Fibroblast of gingiva (primary cell): ENCODE data around the gene PSTK.
A peak's percentile ranks its signal among the peaks of the same experiment; 100 is the strongest.

Experiments
- DNase-seq: peaks from one replicate; pipeline ENCODE4 v3.0.0-alpha.2; 2011; ENCODE audit warnings: low read depth

The PSTK gene

DNA sequence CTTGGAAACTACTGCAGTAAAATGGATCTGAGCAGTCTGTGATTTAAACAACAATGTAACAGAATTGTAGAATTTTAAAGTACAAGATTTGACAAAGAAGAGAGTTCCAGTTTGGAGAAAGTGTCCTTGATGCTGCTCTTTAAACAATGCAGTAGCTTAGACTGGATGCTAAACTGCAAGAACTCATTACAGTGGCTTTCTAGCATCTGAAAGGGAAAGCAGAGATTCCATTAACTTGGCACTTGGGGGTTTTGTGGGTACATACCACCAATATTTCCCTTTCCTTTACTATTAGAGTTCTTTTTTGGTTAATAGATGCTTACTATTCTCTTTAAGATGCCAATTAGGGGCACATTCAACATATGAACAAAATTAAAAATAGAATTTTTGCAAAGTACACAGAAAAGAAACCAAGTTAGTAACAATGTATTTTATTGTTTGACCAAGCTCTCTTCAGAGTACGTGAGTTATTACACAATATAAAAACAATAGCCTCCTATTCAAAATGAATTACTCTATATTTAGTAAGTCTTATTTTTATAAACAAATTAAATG, 11.9 kb downstream of the PSTK start:
- DNase-seq: no peak

DNA sequence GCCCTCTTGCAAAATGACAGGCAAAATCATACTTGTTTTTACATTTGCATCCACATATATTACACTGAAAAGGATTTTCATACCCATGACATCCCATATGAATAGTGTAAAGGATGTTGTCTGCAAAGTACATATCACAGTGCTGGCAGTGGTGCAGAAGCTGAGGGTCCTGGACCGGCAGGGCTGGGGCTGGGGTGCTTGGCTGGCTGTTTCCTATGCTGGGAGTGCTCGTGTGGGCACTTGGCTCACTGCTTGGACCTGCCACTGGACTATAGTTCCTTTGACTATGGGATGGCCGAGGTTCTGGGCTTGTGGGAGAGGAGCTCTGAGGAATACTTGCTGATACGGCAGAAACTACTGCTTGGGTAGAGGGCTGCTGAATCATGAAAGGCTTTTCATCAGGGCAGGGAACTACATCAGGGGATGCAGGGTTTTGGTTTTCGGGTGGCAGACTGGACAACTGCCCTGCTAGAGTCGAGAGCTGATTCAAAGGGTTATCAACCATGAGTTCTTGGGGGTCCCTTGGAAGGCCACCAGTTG, 13.7 kb downstream of the PSTK start:
- no peak for DNase-seq

DNA sequence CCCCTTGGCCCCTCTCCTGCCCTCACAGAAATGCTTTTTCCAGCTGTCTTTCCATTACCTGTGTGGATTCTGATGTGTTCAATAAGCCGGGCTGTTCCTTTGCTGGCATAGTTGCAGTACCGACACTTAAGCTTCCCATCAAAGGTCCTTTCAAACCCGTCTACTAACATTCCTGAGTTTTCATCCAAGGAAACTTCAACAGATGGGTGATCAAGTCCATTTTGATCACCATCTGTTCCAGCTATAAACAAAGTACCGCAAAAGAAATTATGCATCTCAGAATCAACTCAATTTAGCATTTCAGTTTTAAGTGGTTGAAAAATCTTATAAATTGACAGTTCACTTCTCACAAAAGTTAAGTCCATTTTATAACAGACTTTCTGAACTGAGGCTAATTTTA, 15.7 kb downstream of the PSTK start:
- no peak for DNase-seq

DNA sequence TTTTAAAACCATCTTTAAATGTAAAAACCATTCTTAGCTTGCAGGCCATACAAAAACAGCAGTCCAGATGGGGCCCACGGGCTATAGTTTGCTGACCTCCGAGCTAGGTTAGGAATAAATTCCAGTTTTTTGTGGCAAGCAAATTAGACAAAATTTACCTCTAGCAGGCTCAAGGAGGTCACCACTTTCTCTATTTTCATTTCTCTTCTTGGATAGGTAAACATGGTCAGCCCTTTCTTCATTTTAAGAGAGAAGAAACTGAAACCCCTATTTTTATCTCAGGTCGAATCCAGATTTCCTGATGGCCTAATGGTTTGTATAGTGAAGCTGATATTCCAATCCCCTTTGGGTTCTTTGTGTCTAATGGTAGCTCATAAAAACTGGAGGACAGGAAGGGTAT, 17.7 kb downstream of the PSTK start:
- DNase-seq: no peak

DNA sequence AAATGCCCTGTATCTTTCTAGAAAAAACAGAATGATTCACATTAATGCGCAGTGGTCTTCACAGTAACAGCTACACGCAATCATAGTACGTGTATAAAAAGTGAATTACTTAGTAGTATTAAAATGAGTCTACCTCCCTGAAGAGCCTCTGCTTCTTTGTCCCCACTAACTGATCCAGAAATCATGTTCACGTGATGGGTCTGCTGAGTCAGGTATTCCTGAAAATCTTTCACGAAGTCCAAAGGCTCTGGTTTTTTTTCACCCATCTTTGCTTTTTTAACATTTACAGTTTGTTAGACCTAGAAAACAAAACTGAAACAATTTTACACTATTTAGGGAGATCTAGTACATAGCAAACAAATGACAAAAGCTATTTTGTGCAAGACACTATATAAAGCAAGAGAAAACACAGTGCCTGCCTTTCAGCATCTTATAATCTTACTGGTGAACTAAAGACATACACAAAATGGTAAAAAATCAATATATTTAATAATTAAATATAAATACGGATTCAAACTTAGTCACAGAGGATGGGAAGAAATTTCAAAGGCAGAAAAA, 18.2 kb downstream of the PSTK start:
- no peak for DNase-seq

DNA sequence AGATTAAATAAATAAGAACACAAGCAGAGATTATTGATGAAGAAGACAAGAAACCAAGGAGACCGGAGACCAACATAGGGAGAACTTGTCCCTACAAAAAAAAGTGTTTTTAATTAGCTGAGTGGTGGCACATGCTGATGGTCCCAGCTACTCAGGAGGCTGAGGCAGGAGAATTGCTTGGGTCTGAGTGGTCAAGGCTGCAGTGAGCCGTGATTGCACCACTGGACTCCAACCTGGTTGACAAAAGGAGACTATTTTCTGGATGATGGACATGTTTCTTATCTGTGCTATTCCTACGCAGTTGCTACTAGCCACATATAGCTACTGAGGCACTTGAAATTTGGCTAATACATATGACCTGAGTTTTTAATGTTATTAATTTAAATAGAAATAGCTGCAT, 18.7 kb downstream of the PSTK start:
- no peak for DNase-seq

DNA sequence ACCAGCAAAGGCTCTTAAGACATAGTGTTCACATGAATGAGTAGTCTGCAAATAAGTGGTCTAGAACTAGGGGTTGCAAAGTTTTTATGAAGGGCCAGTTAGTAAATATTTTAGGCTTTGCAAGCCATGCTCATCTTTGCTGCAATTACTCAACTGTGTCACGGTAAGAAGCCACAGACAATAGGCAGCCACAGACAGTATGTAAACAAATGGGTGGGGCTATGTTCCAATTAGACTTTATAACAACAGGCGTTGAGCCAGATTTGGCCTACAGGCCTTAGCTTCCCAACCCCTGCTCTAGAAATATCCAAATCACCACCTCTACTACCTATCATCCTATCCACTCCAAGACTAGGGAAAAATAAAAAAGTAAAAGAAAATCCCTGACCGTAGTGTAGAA, 19.1 kb downstream of the PSTK start:
- no peak for DNase-seq

DNA sequence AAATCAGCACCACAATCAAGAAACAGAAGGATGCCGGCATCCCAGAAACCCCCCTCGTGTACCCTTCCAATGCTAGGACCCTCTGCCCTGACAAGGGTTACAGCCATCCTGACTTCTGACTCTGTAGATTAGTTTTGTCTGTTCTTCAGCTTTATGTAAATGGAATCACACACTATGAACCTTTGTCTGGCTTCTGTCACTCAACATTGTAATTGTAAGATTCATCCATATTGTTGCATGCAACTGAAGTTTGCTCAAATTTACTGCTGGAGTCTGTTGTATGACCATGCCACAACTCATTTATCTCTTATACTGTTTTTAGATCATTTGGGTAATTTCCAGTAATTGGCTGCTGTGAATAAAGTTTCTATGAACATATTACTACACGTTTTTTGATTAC, 20.0 kb downstream of the PSTK start:
- DNase-seq: no peak

DNA sequence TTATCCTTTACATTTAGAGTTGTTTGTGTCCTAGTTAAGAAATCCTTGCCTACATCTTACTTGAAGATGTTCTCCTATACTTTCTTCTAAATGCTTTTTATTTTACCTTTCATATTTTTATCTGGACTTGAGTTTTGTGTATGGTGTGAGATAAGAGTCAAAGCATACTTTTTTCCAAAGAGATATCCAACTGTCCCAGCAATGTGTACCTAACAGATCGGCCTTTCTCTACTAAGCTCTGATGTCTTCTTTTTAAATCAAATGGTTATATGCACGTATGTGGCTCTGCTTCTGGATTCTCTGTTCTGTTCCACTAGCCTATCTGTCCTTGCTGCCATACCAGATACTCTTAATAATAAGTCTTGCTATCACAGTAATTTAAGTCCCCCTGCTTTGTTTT, 21.2 kb downstream of the PSTK start:
- no peak for DNase-seq

DNA sequence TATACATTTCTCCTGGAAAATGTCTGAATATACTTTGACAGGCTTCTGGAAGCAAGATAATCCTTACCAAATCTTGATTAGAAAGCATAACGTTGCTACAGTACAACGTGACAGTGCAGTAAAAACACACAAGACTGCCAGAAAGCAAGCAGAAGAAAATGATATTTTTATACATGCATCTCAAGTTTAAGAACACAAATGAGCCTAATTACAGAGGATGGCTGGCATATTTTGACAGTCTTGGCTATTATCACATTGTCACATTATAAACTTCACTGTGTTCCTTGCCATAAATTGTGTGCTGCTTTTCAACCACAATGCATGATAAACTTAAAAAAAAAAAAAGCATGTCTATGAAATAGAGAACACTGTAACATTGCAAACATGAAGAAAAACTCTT, 24.1 kb downstream of the PSTK start:
- DNase-seq: no peak

DNA sequence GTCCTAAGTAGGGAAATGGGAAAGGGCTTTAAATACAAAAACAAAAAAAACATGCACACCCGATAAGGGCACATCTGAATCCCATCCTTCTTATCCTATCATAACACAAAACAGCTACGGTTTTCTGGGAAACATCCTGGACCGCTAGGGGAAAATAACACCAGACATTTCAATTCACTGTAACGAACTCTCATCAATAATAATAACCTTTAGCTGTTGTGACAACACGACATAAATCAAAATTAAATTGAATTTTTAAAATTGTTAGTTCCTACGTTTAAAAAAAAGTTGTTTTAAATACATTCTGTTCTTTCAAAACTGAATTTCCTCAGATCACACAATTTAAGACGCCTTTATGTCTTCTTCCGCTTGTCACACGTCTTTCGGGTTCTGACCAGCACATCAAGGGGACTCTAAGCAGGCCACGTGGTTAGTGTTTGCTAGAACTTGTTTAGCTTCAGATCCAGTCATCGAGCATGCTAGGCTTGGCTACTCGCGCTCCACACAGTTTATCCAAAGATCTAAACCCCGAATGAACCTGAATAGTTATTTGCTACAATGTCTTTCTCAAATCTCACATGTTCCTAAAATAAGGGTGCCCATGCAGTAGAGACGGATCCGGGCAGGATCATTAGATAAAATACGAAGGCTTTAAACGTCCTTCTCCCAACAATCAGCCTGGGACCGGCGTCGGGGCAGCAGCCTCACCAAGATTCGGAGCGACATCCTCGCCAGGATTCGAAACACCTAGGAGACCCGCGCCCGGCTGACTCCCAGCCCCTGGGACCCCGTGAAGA, 27.6 kb downstream of the PSTK start:
- peak; percentile 31 for DNase-seq

DNA sequence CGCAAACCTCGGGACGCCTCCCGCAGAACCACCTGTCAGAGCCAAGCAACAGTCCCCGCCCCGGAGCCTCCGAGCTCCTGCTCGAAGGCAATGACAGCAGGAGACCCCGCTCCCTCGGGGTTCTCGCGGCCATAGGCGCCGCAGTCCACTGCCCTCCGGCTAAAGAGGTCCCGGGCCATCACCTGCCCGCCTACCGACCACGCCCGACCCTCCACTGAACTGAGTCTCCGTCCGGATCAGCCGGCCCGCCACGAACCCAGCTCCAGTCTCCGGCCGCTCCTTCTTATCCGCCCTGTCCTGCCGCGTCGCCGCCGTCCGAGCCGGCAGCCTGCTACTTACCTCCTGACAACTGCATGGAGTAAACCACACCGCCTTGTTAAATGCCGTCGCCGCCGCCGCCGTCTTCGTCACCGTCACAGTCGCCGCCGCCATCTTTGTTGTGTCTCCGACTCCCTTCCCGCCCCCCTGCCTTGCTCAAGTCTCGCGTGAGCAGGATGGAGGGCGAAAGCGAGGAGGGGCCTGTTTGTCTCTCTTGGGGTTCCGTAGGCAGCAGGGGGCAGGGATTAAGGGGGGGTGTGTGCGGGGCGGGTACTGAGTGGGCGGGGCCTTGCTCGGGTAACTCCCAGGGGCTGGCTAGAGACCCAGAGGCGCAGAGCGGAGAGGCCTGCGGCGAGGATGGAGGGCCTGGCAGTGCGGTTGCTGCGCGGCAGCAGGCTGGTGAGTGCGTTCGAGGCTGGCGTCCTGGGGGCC, 28.3 kb downstream of the PSTK start, which contains the start of the genes ACADSB and IKZF5:
Gene ACADSB, plus strand, starts transcription at position 652 of the 750 bp plus-strand sequence. Its CDS starts 24 bp downstream, at position 676.
Gene IKZF5, minus strand, starts transcription at position 441 of the 750 bp plus-strand sequence. CDS start 10,170 bp downstream, outside the sequence.
- DNase-seq: peak; percentile 98

DNA sequence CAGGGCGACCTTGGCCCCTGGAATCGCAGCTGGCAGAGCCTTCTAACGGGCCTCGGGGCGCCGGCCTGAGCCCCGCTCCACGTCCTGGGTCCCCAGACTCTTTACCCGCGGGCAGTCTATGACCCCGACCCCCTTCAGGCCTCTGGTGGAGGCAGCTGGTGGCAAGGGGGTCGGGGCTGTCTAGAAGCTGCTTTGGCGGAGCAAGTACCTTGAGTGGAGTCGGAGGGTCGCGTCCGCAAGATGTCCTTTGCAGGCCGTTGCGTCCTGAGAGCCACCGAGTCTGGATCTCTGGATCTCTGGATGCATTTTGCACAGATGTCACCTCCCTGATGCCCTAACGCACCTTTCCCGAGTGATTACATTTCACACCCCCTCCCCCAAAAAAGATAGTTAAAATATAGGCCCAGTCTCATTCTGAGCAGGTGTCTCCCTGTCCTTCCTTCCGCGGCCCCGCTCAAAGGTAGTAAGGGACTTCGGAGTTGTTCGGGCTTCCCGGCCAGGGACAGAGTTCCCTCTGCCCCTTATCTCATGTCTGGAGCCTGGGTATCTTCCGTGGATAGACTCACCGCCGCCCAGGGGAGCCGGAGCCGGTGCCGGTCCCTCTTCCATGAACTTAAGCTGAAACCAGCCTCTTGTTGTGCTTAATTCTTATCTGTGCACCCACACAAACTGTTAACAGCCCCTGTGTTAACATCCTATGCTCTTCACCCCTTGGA, 29.1 kb downstream of the PSTK start:
- DNase-seq: no peak

DNA sequence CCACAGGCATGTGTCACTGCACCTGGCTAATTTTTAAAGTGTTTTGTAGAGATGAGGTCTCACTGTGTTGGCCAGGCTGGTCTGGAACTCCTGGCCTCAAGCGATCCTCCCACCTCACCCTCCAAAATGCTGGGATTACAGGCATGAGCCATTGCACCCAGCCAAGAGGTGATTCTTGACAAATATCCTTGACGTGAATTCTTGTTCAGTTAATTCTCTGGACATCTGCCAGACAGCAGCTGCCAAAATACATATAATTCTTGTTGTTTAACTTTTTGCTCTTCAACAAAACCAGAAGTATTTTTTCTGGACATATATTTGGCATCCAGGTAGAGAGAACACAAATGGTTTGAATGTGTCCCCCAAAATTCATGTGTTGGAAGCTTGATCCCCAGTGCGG, 31.8 kb downstream of the PSTK start:
- DNase-seq: no peak

DNA sequence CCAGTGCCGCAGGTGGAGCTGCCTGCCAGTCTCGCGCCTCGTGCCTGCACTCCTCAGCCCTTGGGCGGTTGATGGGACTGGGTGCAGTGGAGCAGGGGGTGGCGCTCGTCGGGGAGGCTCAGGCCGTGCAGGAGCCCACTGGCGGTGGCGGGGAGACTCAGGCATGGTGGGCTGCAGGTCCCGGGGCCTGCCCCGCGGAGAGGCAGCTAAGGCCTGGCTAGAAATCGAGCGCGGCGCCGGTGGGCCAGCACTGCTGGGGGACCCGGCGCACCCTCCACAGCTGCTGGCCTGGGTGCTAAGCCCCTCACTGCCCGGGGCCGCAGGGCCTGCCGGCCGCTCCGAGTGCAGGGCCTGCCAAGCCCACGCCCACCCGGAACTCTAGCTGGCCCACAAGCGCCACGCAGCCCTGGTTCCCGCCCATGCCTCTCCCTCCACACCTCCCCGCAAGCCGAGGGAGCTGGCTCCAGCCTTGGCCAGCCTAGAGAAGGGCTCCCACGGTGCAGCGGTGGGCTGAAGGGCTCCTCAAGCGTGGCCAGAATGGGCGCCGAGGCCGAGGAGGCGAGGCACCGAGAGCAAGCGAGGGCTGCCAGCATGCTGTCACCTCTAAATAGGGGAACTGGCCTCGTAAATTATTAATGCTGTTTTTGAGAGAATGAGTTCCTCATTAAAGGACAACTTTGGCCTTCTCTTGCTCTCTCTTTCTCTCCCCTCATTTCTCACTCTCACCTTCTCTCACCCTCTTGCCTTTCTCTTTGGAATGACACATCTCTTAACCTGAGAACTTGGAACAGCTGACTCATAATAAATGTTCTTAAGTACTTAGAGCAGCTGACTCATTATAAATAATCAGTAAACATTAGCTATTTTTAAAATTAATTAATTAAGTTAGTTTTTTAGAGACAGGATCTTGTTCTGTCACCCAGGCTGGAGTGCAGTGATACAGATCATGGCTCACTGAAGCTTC, 33.5 kb downstream of the PSTK start:
- no peak for DNase-seq

DNA sequence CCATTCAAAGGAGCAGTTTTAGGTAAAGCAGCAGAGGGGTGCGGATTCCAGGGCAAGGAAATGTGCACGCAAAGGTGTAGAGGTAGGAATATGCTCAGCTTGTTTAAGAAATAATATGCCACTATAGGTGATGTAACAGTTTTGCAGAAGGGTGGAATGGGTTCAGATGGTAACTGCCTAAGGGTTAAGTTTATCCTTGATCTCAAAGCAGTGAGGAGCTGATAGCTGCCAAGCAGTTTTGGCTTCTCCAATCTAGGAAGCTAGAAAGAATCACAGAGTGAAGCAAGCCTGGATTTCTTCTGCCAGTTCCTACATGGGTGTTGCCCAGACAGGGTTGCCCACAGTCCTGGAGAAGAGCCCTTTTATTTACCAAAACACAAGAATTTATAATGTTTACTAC, 34.6 kb downstream of the PSTK start:
- DNase-seq: no peak

DNA sequence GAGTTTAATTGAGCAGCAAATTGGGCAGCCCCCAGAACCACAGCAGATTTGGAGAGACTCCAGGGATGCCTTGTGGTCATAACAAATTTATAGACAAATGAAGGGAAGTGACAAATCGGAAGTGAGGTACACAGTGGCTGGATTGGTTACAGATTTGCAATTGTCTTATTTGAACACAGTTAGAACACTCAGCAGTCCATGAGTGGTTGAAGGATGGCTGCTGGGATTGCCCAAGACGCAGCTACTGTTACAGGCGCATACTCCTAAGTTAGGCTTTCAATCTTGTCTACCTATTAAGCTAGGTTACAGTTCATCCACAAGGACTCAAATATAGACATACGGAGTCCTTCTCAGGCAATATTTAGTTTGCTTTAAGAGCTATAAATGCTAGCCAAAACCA, 36.0 kb downstream of the PSTK start:
- DNase-seq: no peak

DNA sequence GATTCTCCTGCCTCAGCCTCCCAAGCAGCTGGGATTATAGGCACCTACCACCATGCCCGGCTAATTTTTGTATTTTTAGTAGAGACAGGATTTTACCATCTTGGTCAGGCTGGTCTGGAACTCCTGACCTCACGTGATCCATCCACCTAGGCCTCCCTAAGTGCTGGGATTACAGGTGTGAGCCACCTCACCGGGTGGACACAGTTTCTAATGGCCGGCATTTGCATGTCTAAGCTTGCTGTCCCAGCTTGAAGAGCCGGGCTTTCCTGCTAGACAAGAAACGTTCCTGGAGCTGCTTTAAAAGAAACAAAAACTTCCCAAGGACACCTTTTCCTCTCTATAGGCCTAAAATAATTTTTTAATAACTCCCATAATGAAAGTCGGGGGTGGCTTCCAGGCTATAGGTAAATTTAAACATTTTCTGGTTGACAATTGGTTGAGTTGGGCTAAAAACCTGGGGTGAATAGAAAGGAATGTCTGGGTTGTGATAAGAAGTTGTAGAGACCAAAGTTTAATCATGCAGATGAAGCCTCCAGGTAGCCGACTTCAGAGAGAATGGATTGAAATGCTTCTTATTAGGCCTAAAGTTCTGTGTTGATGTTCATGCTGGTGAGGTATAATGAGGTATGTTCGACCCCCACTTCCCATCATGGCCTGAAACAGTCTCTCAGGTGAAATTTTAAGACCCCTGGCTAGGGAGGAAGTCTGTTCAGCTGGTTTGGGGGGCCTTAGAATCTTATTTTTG, 37.4 kb downstream of the PSTK start:
- DNase-seq: no peak

DNA sequence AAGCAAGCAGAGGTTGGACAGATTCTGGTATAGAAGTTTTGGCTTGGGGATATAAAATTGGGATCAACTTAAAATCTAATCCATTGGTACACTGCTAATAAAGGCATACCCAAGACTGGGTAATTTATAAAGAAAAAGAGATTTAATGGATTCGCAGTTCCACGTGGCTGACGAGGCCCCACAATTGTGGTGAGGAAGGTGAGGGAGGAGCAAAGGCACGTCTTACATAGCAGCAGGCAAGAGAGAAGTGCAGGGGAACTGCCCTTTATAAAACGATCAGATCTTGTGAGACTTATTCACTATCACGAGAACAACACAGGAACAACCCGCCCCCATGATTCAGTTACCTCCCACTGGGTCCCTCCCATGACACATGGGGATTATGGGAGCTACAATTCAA, 38.3 kb downstream of the PSTK start:
- DNase-seq: no peak

DNA sequence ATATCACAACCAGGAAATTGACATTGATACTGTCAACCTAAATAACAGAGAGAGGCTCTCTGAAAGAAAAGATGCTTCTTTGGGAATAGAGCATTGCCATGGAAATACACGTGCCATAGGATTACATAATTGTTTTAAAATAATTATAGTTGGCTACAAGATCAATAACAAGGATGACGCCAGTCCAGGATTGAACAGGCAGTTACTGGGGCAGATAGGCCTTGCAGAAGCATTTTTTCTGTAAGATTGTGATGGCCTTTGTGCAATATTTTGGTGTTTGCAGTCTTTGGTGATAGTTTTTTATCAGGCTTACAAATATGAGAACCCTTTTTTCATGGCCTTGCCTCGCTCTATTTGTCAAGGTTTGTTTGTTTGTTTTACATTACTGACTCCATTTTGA, 39.1 kb downstream of the PSTK start:
- DNase-seq: no peak
